Neural cell (in vitro differentiated cells): ENCODE results near the gene CLDN6. TPM values are rescaled to one million over a fixed set of nuclear protein-coding genes. Genes with fewer than 3 reads are reported as not detected.

Source experiments
- H2AFZ ChIP-seq: fragments of 200-600, 300-800 bp; sonication (generic), shearing (Covaris generic); 2 replicates; pipeline ENCODE4 v1.6.0; 2014; ENCODE audit warnings: low read depth, mild to moderate bottlenecking, antibody characterized with exemption, low read length, moderate library complexity
- H3F3A ChIP-seq: fragments of 200-600 bp; shearing (Covaris generic); 2 replicates; pipeline ENCODE4 v1.6.1; 2016; ENCODE audit warnings: mild to moderate bottlenecking, moderate library complexity, mixed read lengths, antibody characterized with exemption, low read length; ENCODE audit not compliant: insufficient read depth, poor library complexity, severe bottlenecking
- H3K27ac ChIP-seq: fragments of 200-600, 300-800 bp; sonication (generic), shearing (Covaris generic); 2 replicates; pipeline ENCODE4 v1.5.1; 2014; ENCODE audit warnings: mild to moderate bottlenecking, low read length, moderate library complexity
- H3K27me3 ChIP-seq: fragments of 300-800, 200-600 bp; sonication (generic), shearing (Covaris generic); 2 replicates; pipeline ENCODE4 v1.6.0; 2014; ENCODE audit warnings: mild to moderate bottlenecking, low read depth, low read length, moderate library complexity; ENCODE audit not compliant: insufficient read depth
- H3K36me3 ChIP-seq: fragments of 300-800, 200-600 bp; sonication (generic), shearing (Covaris generic); 2 replicates; pipeline ENCODE4 v1.5.1; 2014; ENCODE audit warnings: mild to moderate bottlenecking, antibody characterized with exemption, low read length, moderate library complexity; ENCODE audit not compliant: insufficient read depth
- H3K4me2 ChIP-seq: fragments of 300-800, 200-600 bp; sonication (generic), shearing (Covaris generic); 2 replicates; pipeline ENCODE4 v1.6.0; 2014; ENCODE audit warnings: mild to moderate bottlenecking, low read length
- H3K4me3 ChIP-seq: fragments of 300-800, 200-600 bp; sonication (generic), shearing (Covaris generic); 2 replicates; pipeline ENCODE4 v1.5.1; 2014; ENCODE audit warnings: mild to moderate bottlenecking, low read length, moderate library complexity
- H3K79me2 ChIP-seq: fragments of 200-600 bp; shearing (Covaris generic); replicated peaks from 2 replicates; pipeline ENCODE4 v1.6.0; 2014; ENCODE audit warnings: mild to moderate bottlenecking, low read length, moderate library complexity; ENCODE audit not compliant: insufficient read depth
- H3K9ac ChIP-seq: fragments of 300-800, 200-600 bp; sonication (generic), shearing (Covaris generic); 2 replicates; pipeline ENCODE4 v1.6.1; 2016; ENCODE audit warnings: mild to moderate bottlenecking, low read length, mixed read lengths
- H3K9me2 ChIP-seq: fragments of 200-600 bp; shearing (Covaris generic); 2 replicates; pipeline ENCODE4 v1.6.1; 2016; ENCODE audit warnings: mild to moderate bottlenecking, low read length, mixed read lengths; ENCODE audit not compliant: insufficient read depth
- H3K9me3 ChIP-seq: fragments of 200-600, 300-800 bp; sonication (generic), shearing (Covaris generic); 2 replicates; pipeline ENCODE4 v1.6.1; 2016; ENCODE audit warnings: mild to moderate bottlenecking, mixed run types, low read length, moderate library complexity, mixed read lengths
- H4K20me1 ChIP-seq: fragments of 200-600 bp; shearing (Covaris generic); 2 replicates; pipeline ENCODE4 v1.6.1; 2016; ENCODE audit warnings: mild to moderate bottlenecking, mixed run types; ENCODE audit not compliant: insufficient read depth
- CTCF ChIP-seq: fragments of 450-650 bp; IDR thresholded peaks from 2 replicates; pipeline ENCODE4 v1.5.1; 2014; ENCODE audit warnings: antibody characterized with exemption, mild to moderate bottlenecking, moderate library complexity; ENCODE audit not compliant: poor library complexity, severe bottlenecking
- EP300 ChIP-seq: fragments of 450-650 bp; conservative IDR thresholded peaks from 2 replicates; pipeline ENCODE4 v1.6.1; 2014; ENCODE audit warnings: antibody characterized with exemption, mild to moderate bottlenecking, moderate library complexity; ENCODE audit not compliant: poor library complexity, severe bottlenecking
- EZH2 ChIP-seq: fragments of 200-600, 300-800 bp; shearing (Covaris generic), sonication (generic); IDR thresholded peaks from 2 replicates; pipeline ENCODE4 v1.6.1; 2014; ENCODE audit warnings: antibody characterized with exemption, low read length, borderline replicate concordance, mild to moderate bottlenecking; ENCODE audit not compliant: insufficient read depth, poor library complexity, severe bottlenecking
- MXI1 ChIP-seq: fragments of 450-650 bp; conservative IDR thresholded peaks from 2 replicates; pipeline ENCODE4 v1.6.1; 2014; ENCODE audit warnings: antibody characterized with exemption, mild to moderate bottlenecking; ENCODE audit not compliant: poor library complexity, severe bottlenecking
- POLR2AphosphoS5 ChIP-seq: IDR thresholded peaks from 2 replicates; pipeline ENCODE4 v1.6.1; 2012
- RAD21 ChIP-seq: fragments of 450-650 bp; conservative IDR thresholded peaks from 2 replicates; pipeline ENCODE4 v1.6.1; 2014; ENCODE audit warnings: antibody characterized with exemption, mild to moderate bottlenecking, moderate library complexity
- REST ChIP-seq: IDR thresholded peaks from 2 replicates; pipeline ENCODE4 v1.6.1; 2012; ENCODE audit warnings: borderline replicate concordance
- SMC3 ChIP-seq: fragments of 450-650 bp; conservative IDR thresholded peaks from 2 replicates; pipeline ENCODE4 v1.6.1; 2014; ENCODE audit warnings: antibody characterized with exemption, mild to moderate bottlenecking, moderate library complexity; ENCODE audit not compliant: poor library complexity
- TAF1 ChIP-seq: IDR thresholded peaks from 2 replicates; pipeline ENCODE4 v1.6.1; 2012; ENCODE audit warnings: low read depth
- polyA plus RNA-seq: library from polyadenylated mRNA; depleted of rRNA; stranded (reverse); fragments of >200 nt; gene quantifications from 2 replicates; pipeline ENCODE4 v1.2.3, GENCODE V29; 2014

Gene CLDN6
- polyA plus RNA-seq, 1 donor from 2014 or later: not detected

- no peaks in the 10 kb centered on the region for H3F3A ChIP-seq
- no peaks in the 10 kb centered on the region for H4K20me1 ChIP-seq
- peak overlapping the region; percentile 83 for H3K9ac ChIP-seq
- H3K4me3 ChIP-seq: peak overlapping the region; percentile 98
- no peaks in the 10 kb centered on the region for H3K9me2 ChIP-seq
- H3K36me3 ChIP-seq: no peaks in the 10 kb centered on the region
- no peak overlapping the region for H3K27ac ChIP-seq
- no peak overlapping the region for H2AFZ ChIP-seq
- H3K79me2 ChIP-seq: no peaks in the 10 kb centered on the region
- H3K9me3 ChIP-seq: no peaks in the 10 kb centered on the region
- TF ChIP-seq MXI1 (no peak), EZH2 (no peak), REST (no peak), CTCF (no peak), POLR2AphosphoS5 (no peak), SMC3 (no peak), RAD21 (no peak), EP300 (no peak), TAF1 (no peak)
- H3K4me2 ChIP-seq: peak overlapping the region; percentile 76
- peaks cover 27% of the 10 kb centered on the region for H3K27me3 ChIP-seq
Observed at GRCh38 chr16:2970563-2970962, 47.4 kb downstream of the CLDN6 start.

- Histone ChIP-seq H3K4me3 (peak overlapping the region; percentile 98), H3K9ac (peak overlapping the region; percentile 83), H4K20me1 (no peaks in the 10 kb centered on the region), H2AFZ (no peak overlapping the region), H3K9me3 (no peaks in the 10 kb centered on the region), H3K36me3 (no peaks in the 10 kb centered on the region), H3K27ac (peak overlapping the region; percentile 20), H3F3A (no peaks in the 10 kb centered on the region), H3K27me3 (peaks cover 34% of the 10 kb centered on the region), H3K4me2 (peak overlapping the region; percentile 76), H3K9me2 (no peaks in the 10 kb centered on the region), H3K79me2 (no peaks in the 10 kb centered on the region)
- TF ChIP-seq RAD21 (peak; percentile 8), MXI1 (peak; percentile 69), POLR2AphosphoS5 (no peak), CTCF (peak; percentile 70), REST (no peak), SMC3 (peak; percentile 16), TAF1 (no peak), EP300 (no peak), EZH2 (no peak)
Observed at GRCh38 chr16:2969545-2970521, 48.1 kb downstream of the CLDN6 start.
